Endothelial cell of umbilical vein (primary cell): ENCODE measurements around the gene NXPH4. TPM values are rescaled to one million over a fixed set of nuclear protein-coding genes. Genes with fewer than 3 reads are reported as not detected.

Source experiments
- BruUV-seq: library from RNA; stranded (reverse); fragments of 400-500 nt; replicated peaks from 2 replicates; lab custom pipeline; 2021; lab: Mats Ljungman, UMichigan
- CTCF ChIA-PET: fragments of 300-600, 350-600 bp; sonication (Branson Sonifier 250); formaldehyde crosslinking; loops from one replicate; lab custom pipeline; 2021; ENCODE audit warnings: antibody characterized with exemption, inconsistent platforms; lab: Charles Lee
- POLR2A ChIA-PET: fragments of 300-600, 350-600 bp; sonication (Branson Sonifier 250); formaldehyde crosslinking; loops from one replicate; lab custom pipeline; 2021; ENCODE audit warnings: antibody characterized with exemption, inconsistent platforms; lab: Charles Lee
- DNase-seq: peaks from one replicate; pipeline ENCODE4 v3.0.0-alpha.2; 2011; ENCODE audit warnings: low read depth, low spot score
- FAIRE-seq: peaks from 2 replicates; lab custom pipeline; 2011; peaks lifted over from hg19 to GRCh38; lab: Jason Lieb, UNC
- H2AFZ ChIP-seq: 2 replicates; pipeline ENCODE4 v1.6.0; 2012; ENCODE audit warnings: low read depth, low read length, control low read depth, inconsistent platforms
- H3K27ac ChIP-seq: 2 replicates; pipeline ENCODE4 v1.5.1; 2011; ENCODE audit warnings: low read depth, mild to moderate bottlenecking, control low read depth, low read length, moderate library complexity; ENCODE audit not compliant: insufficient read depth
- H3K27me3 ChIP-seq, 2 experiments: 2 replicates each; pipeline versions ENCODE4 v1.6.0 to v1.6.1; 2011; ENCODE audit warnings: low read length in 2 of 2, mixed read lengths in 1 of 2; ENCODE audit not compliant: control insufficient read depth in 2 of 2, insufficient read depth in 2 of 2
- H3K36me3 ChIP-seq, 2 experiments: 2 replicates in 1 of 2; 3 replicates in 1 of 2; pipeline ENCODE4 v1.5.1; 2011; ENCODE audit warnings: low read length in 2 of 2, mild to moderate bottlenecking in 1 of 2, moderate library complexity in 1 of 2; ENCODE audit not compliant: control insufficient read depth in 2 of 2, insufficient read depth in 2 of 2; ENCODE audit errors: extremely low read depth in 1 of 2
- H3K4me1 ChIP-seq: 3 replicates; pipeline ENCODE4 v1.5.1; 2011; ENCODE audit warnings: mild to moderate bottlenecking, low read length; ENCODE audit not compliant: control insufficient read depth, insufficient read depth; ENCODE audit errors: extremely low read depth
- H3K4me2 ChIP-seq: 2 replicates; pipeline ENCODE4 v1.6.1; 2011; ENCODE audit warnings: low read length, control low read depth, mixed read lengths; ENCODE audit not compliant: insufficient read depth
- H3K4me3 ChIP-seq, 3 experiments: fragments of 200-600 bp in 1 of 3; sonication (generic), shearing (Covaris generic) in 1 of 3; replicated peaks in 1 of 3; 2 replicates each; pipeline ENCODE4 v1.5.1; 2011 to 2016; ENCODE audit warnings: control low read depth in 3 of 3, low read length in 3 of 3, mild to moderate bottlenecking in 2 of 3, inconsistent platforms in 1 of 3, low read depth in 1 of 3, moderate library complexity in 1 of 3; ENCODE audit not compliant: insufficient read depth in 1 of 3
- H3K79me2 ChIP-seq: 2 replicates; pipeline ENCODE4 v1.6.0; 2012; ENCODE audit warnings: low read length, inconsistent platforms; ENCODE audit not compliant: control insufficient read depth, insufficient read depth
- H3K9ac ChIP-seq: replicated peaks from 2 replicates; pipeline ENCODE3; 2011; ENCODE audit warnings: low read length, control low read depth; ENCODE audit not compliant: insufficient read depth; ENCODE audit errors: extremely low read depth
- H3K9me1 ChIP-seq: replicated peaks from 3 replicates; pipeline ENCODE4 v1.6.0; 2011; ENCODE audit warnings: mild to moderate bottlenecking, low read length; ENCODE audit not compliant: control insufficient read depth, insufficient read depth; ENCODE audit errors: extremely low read depth
- H3K9me3 ChIP-seq: replicated peaks from 2 replicates; pipeline ENCODE4 v1.5.1; 2012; ENCODE audit warnings: low read length, inconsistent platforms; ENCODE audit not compliant: control insufficient read depth, insufficient read depth
- H4K20me1 ChIP-seq: replicated peaks from 2 replicates; pipeline ENCODE3; 2011; ENCODE audit warnings: mild to moderate bottlenecking, low read length; ENCODE audit not compliant: control insufficient read depth, insufficient read depth; ENCODE audit errors: extremely low read depth
- CTCF ChIP-seq, 2 donors: IDR thresholded peaks; 1 replicate in 1 of 2; 2 replicates in 1 of 2; pipeline ENCODE4 v1.5.1; 2011; ENCODE audit warnings: low read length in 2 of 2, mild to moderate bottlenecking in 2 of 2, moderate library complexity in 2 of 2, control low read depth in 1 of 2, inconsistent platforms in 1 of 2, low read depth in 1 of 2; ENCODE audit not compliant: insufficient read depth in 1 of 2; ENCODE audit errors: extremely low read depth in 1 of 2
- EZH2 ChIP-seq: IDR thresholded peaks from 2 replicates; pipeline ENCODE4 v1.6.1; 2012; ENCODE audit warnings: borderline replicate concordance, low read depth, mild to moderate bottlenecking, moderate library complexity, low read length, inconsistent platforms; ENCODE audit not compliant: severe bottlenecking
- FOS ChIP-seq: IDR thresholded peaks from 2 replicates; pipeline ENCODE4 v1.6.1; 2011; ENCODE audit warnings: mild to moderate bottlenecking, low read length, moderate library complexity, borderline replicate concordance; ENCODE audit not compliant: insufficient read depth
- GATA2 ChIP-seq: IDR thresholded peaks from 2 replicates; pipeline ENCODE4 v1.7.0; 2011; ENCODE audit warnings: low read depth, mild to moderate bottlenecking, moderate library complexity, mixed read lengths, low read length; ENCODE audit not compliant: insufficient read length, insufficient read depth
- JUN ChIP-seq: IDR thresholded peaks from 2 replicates; pipeline ENCODE4 v1.6.1; 2011; ENCODE audit warnings: borderline replicate concordance, low read depth; ENCODE audit not compliant: insufficient read length, insufficient read depth
- MAX ChIP-seq: IDR thresholded peaks from 2 replicates; pipeline ENCODE4 v1.6.1; 2011; ENCODE audit not compliant: insufficient read depth, insufficient read length
- MYC ChIP-seq: IDR thresholded peaks from one replicate; pipeline ENCODE4 v1.6.1; 2011; ENCODE audit warnings: mild to moderate bottlenecking, low read depth, low read length
- POLR2A ChIP-seq: IDR thresholded peaks from 2 replicates; pipeline ENCODE4 v1.6.1; 2012; ENCODE audit warnings: low read depth, mild to moderate bottlenecking, control low read depth, low read length
- POLR2AphosphoS5 ChIP-seq: IDR thresholded peaks from 2 replicates; pipeline ENCODE4 v1.6.1; 2012; ENCODE audit warnings: low read depth, mild to moderate bottlenecking, control low read depth, low read length, moderate library complexity; ENCODE audit not compliant: insufficient read depth
- dilution Hi-C: fragments of 300-500 bp; cut with MboI; formaldehyde crosslinking; loops from one replicate; pipeline ENCODE4 v1.15.0; 2019; ENCODE audit warnings: low sequenced_read_pairs; ENCODE audit not compliant: extremely low pct_ligation_motif_present
- intact Hi-C: fragments of 100-400 bp; cut with micrococcal nuclease; formaldehyde crosslinking; loops from one replicate; pipeline ENCODE4 v1.10.0; 2022
- polyA plus RNA-seq, 4 experiments: library from polyadenylated mRNA; depleted of rRNA in 3 of 4; stranded (reverse) in 3 of 4; unstranded in 1 of 4; fragments of >200 nt; gene quantifications; 2 replicates each; pipeline versions ENCODE4 v1.2.1 to v1.2.3, GENCODE V29; 2011 to 2012; ENCODE audit warnings: missing spikeins in 1 of 4
- total RNA-seq: library from RNA; stranded (reverse); gene quantifications from 2 replicates; pipeline ENCODE4 v1.2.3, GENCODE V29; 2021

The NXPH4 gene
- total and polyA plus RNA-seq, 2 donors (not counting 3 experiments of a cell fraction or from before 2014, with no cell fraction given) = 0.07 TPM; not detected in 1

GRCh38 chr12:57212701-57213057 is 3.9 kb upstream of the NXPH4 start:
- Histone ChIP-seq H3K9me1 (no peaks in the 10 kb centered on the region), H3K4me1 (peaks cover 2% of the 10 kb centered on the region), H3K79me2 (no peaks in the 10 kb centered on the region), H3K27me3 (peaks cover 31 to 37% of the 10 kb centered on the region in 2 experiments), H4K20me1 (no peaks in the 10 kb centered on the region), H2AFZ (no peak overlapping the region), H3K9me3 (no peaks in the 10 kb centered on the region), H3K9ac (no peak overlapping the region), H3K27ac (no peak overlapping the region), H3K4me3 (no peak overlapping the region), H3K36me3 (no peaks in the 10 kb centered on the region), H3K4me2 (no peak overlapping the region)
- CTCF ChIA-PET = interaction anchor here (0.6 to 4.7 kb wide), 18 partner anchors 9 to 240 kb away, joined by 3 to 214 read pairs (median 5); partner anchors contain the start of genes LRP1, SHMT2 and STAC3
- dilution Hi-C loops = no loop called here
- no peak for TF ChIP-seq MAX
- no peak for TF ChIP-seq JUN
- no peak for TF ChIP-seq FOS
- TF ChIP-seq EZH2 = no peak
- TF ChIP-seq GATA2 = no peak
- no peak for TF ChIP-seq POLR2AphosphoS5
- TF ChIP-seq CTCF (IDR thresholded peaks at IDR 0.05; ENCODE audit: extremely low read depth in 1 of 2, insufficient read depth in 1 of 2, low read depth in 1 of 2, low read length in 2 of 2) = no peak
- TF ChIP-seq MYC = no peak
- no peak for TF ChIP-seq POLR2A
- no TSS peak for BruUV-seq
- no peak for DNase-seq
- POLR2A ChIA-PET = interaction anchor here (1.0 kb wide), 1 partner anchor 17 kb away, joined by 11 read pairs; the partner anchor contains the start of gene SHMT2
- FAIRE-seq = no peak
- intact Hi-C loops = loop anchor here (1.0 kb wide), 2 partner anchors 31 to 241 kb away; no protein-coding TSS in a partner anchor
